Gastrocnemius medialis (tissue), 4 donors: ENCODE measurements around the gene TAAR6. TPM values are rescaled to one million over a fixed set of nuclear protein-coding genes. Genes with fewer than 3 reads are reported as not detected.
"Not testable (repeated sequence)": the region's sequence is repeated elsewhere in the genome, so short reads cannot be mapped to it uniquely, and the experiment has no call there.

Experiments used
- ATAC-seq, 2 donors: fragments of 150-250 bp; one replicate each; pipeline ENCODE4 v1.9.1; 2016
- DNase-seq, 2 donors: peaks; one replicate each; pipeline ENCODE4 v3.0.0-alpha.2; 2019
- H3K27ac ChIP-seq, 4 donors: fragments of 200-600 bp; sonication (generic); 1 replicate in 1 of 4; 2 replicates in 3 of 4; pipeline ENCODE4 v1.5.1; 2016 to 2018; ENCODE audit warnings: mild to moderate bottlenecking in 2 of 4, moderate library complexity in 1 of 4
- H3K27me3 ChIP-seq, 3 donors: fragments of 200-600 bp; sonication (generic) in 2 of 3; 1 replicate in 1 of 3; 2 replicates in 2 of 3; pipeline versions ENCODE4 v1.5.1 to v1.6.0; 2016 to 2019; ENCODE audit warnings: mild to moderate bottlenecking in 1 of 3, moderate library complexity in 1 of 3
- H3K36me3 ChIP-seq, 2 donors: fragments of 200-600 bp; sonication (generic) in 1 of 2; one replicate each; pipeline ENCODE4 v1.5.1; 2017 to 2018
- H3K4me1 ChIP-seq, 2 donors: fragments of 200-600 bp; sonication (generic) in 1 of 2; one replicate each; pipeline ENCODE4 v1.5.1; 2016 to 2017; ENCODE audit warnings: mild to moderate bottlenecking in 2 of 2
- H3K4me3 ChIP-seq, 4 donors: fragments of 200-600 bp; sonication (generic) in 3 of 4; 1 replicate in 1 of 4; 2 replicates in 3 of 4; pipeline ENCODE4 v1.5.1; 2016 to 2019; ENCODE audit warnings: mild to moderate bottlenecking in 2 of 4
- H3K9me3 ChIP-seq, 3 donors: fragments of 200-600 bp; sonication (generic) in 2 of 3; 1 replicate in 1 of 3; 2 replicates in 2 of 3; pipeline ENCODE4 v1.5.1; 2016 to 2019
- CTCF ChIP-seq, 5 experiments: fragments of 450-650 bp in 3 of 5; fragments of 200-600 bp in 2 of 5; sonication (generic) in 2 of 5; IDR thresholded peaks in 4 of 5; conservative IDR thresholded peaks in 1 of 5; 1 replicate in 4 of 5; 2 replicates in 1 of 5; pipeline ENCODE4 v1.5.1; 2016 to 2019; ENCODE audit warnings: antibody characterized with exemption in 5 of 5, mild to moderate bottlenecking in 3 of 5, moderate library complexity in 3 of 5
- POLR2A ChIP-seq, 2 donors: fragments of 450-650 bp; IDR thresholded peaks; one replicate each; pipeline ENCODE4 v1.6.1; 2017; ENCODE audit warnings: antibody characterized with exemption in 2 of 2, mild to moderate bottlenecking in 2 of 2, moderate library complexity in 2 of 2
- in situ Hi-C, 4 donors: fragments of 200-750 bp; cut with MboI; loops; one replicate each; pipeline versions ENCODE4 v1.15.0 to v1.8.0; 2017; ENCODE audit warnings: low sequenced_read_pairs in 4 of 4
- intact Hi-C: fragments of 100-400 bp; cut with DNase I; formaldehyde crosslinking; loops from one replicate; pipeline ENCODE4 v1.15.1; 2023; ENCODE audit warnings: low total_unique reads
- total RNA-seq, 4 donors: library from RNA; depleted of rRNA; stranded (reverse); fragments of >200 nt; gene quantifications; one replicate each; pipeline versions ENCODE4 v1.1.0 to v1.2.3, GENCODE V29; 2016

Gene TAAR6
- total RNA-seq, 4 donors from 2014 or later: not detected

GRCh38 chr6:132596201-132596600 is 26.1 kb downstream of the TAAR6 start:
- in situ Hi-C loops: no loop called here
- Histone ChIP-seq H3K4me1 (no peaks in the 10 kb centered on the region), H3K36me3 (no peaks in the 10 kb centered on the region), H3K27ac (no peak overlapping the region), H3K27me3 (no peaks in the 10 kb centered on the region), H3K4me3 (no peak overlapping the region), H3K9me3 (no peaks in the 10 kb centered on the region)
- intact Hi-C loops: no loop called here
- TF ChIP-seq CTCF (IDR thresholded peaks at IDR 0.05 in 4 of 5, conservative IDR thresholded peaks at IDR 0.05 in 1 of 5): no peak
- TF ChIP-seq POLR2A (IDR thresholded peaks at IDR 0.05): no peak
- no peak for DNase-seq
- ATAC-seq: no peak

DNA sequence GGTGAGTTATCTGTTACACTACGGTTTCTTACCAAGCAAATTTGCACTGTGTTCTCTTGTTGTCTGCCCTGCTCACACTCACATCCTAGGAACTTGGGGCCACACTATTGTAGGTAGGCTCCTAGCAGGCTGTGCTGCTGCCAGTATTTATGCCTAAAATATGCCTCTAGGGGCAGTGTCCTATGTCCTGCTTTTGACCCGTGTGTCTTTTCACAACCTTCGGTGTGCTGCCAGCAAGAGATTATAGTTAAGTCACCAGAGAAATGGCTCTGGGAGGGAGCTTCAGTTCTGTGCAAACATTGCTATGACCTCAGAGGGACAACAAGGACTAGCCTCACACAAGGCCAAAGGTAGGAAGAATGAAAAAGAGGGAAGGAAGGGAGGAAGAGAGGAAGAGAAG is 28.4 kb downstream of the TAAR6 start:
- no peak for ATAC-seq
- no peaks in the 10 kb centered on the region for H3K4me1 ChIP-seq
- in situ Hi-C loops (no loop called here), intact Hi-C loops (no loop called here)
- no peaks in the 10 kb centered on the region for H3K27me3 ChIP-seq
- H3K4me3 ChIP-seq: no peak overlapping the region
- no peaks in the 10 kb centered on the region for H3K36me3 ChIP-seq
- H3K9me3 ChIP-seq: no peaks in the 10 kb centered on the region
- DNase-seq: no peak
- no peak for TF ChIP-seq CTCF (IDR thresholded peaks at IDR 0.05 in 4 of 5, conservative IDR thresholded peaks at IDR 0.05 in 1 of 5)
- H3K27ac ChIP-seq: no peak overlapping the region

DNA sequence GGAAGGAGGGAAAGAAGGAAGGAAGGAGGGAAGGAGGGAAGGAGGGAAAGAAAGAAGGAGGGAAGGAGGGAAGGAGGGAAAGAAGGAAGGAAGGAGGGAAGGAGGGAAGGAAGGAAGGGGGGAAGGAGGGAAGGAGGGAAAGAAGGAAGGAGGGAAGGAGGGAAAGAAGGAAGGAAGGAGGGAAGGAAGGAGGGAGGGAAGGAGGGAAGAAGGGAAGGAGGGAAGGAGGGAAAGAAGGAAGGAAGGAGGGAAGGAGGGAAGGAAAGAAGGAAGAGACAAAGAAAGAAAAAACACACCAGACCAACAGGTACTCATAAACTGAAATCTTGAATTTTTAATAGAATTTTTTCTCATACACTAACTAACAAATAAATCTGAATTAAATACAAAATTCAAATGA is 30.8 kb downstream of the TAAR6 start:
- H3K4me1 ChIP-seq, H3K9me3 ChIP-seq, H3K27ac ChIP-seq, intact Hi-C loops, H3K36me3 ChIP-seq, H3K4me3 ChIP-seq, ATAC-seq, in situ Hi-C loops, DNase-seq, H3K27me3 ChIP-seq: not testable (repeated sequence)

DNA sequence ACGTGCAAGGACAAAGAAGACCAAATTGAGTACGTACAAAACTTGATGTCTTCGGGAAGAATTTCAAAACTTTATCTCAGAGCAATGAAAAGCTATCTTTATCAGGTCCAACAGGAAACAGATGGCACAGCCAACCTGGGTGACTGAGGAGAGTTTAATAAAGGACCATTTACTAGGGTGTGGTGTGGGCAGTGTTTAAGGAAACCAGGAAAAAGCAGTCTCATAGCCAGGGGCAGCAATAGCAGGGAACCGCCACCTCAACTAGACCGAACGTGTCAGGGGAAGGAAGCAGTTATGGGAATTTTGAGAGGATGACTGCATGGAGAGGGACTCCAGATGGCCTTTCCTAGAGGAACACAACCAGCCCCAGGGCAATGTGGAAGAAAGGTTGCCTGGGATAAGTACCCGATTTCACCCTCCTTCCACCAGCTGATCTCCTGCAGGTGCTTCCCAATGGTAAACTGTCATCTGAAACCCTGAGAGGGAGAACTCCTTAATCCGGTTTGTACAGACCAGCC is 34.6 kb downstream of the TAAR6 start:
- Histone ChIP-seq H3K27ac (no peak overlapping the region), H3K9me3 (no peaks in the 10 kb centered on the region), H3K36me3 (no peaks in the 10 kb centered on the region), H3K27me3 (no peaks in the 10 kb centered on the region), H3K4me3 (no peak overlapping the region), H3K4me1 (no peaks in the 10 kb centered on the region)
- in situ Hi-C loops: no loop called here
- DNase-seq (no peak), ATAC-seq (no peak)
- no peak for TF ChIP-seq POLR2A (IDR thresholded peaks at IDR 0.05)
- no peak for TF ChIP-seq CTCF (IDR thresholded peaks at IDR 0.05 in 4 of 5, conservative IDR thresholded peaks at IDR 0.05 in 1 of 5)
- intact Hi-C loops: no loop called here

DNA sequence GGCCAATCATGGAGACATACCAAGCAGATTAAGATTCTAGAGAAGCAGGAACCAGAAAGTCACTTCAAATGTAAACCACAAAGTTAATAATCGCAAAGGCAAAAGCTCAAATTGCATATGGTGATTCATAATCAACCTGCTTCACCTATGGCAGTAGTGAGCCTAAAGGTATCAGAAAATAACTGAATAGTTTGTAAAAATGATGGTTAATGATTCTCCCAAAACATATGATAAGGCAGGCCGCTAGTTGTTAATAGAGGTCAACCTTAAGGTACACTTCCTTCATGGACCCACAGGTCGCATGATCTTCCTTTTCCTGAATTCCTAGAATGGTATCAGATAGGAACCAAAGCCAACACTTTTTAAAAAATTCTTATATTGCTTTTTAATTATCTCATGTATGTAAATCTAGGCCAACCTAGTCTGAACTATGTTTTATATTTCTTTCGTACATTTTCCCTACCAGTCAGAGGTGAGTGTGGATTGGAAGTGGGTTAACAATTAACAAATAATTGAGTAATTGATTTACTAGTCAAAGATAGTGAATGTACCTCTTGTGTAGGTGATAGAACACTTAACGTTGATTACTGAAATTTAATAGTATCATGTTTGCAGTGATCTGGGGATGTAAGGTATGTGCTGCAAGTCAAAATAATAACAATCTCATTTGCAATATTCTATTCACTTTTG is 37.6 kb downstream of the TAAR6 start:
- ATAC-seq (no peak), DNase-seq (no peak)
- no peaks in the 10 kb centered on the region for H3K27me3 ChIP-seq
- no peak for TF ChIP-seq CTCF (IDR thresholded peaks at IDR 0.05 in 4 of 5, conservative IDR thresholded peaks at IDR 0.05 in 1 of 5)
- TF ChIP-seq POLR2A (IDR thresholded peaks at IDR 0.05): no peak
- H3K27ac ChIP-seq: no peak overlapping the region
- H3K4me1 ChIP-seq: no peaks in the 10 kb centered on the region
- H3K4me3 ChIP-seq: no peak overlapping the region
- no peaks in the 10 kb centered on the region for H3K36me3 ChIP-seq
- no peaks in the 10 kb centered on the region for H3K9me3 ChIP-seq
- intact Hi-C loops (no loop called here), in situ Hi-C loops (no loop called here)
